Left lung (tissue), 10 donors: ENCODE results near the gene HOXC9. TPM values are rescaled to one million over a fixed set of nuclear protein-coding genes. Genes with fewer than 3 reads are reported as not detected.

Experiments used
- ATAC-seq: fragments of 200-7000 bp; cut with Tn5 transposase; one replicate; pipeline ENCODE4 v1.9.1; 2020; ENCODE audit warnings: moderate library complexity
- DNase-seq, 4 donors: peaks; one replicate each; pipeline ENCODE4 v3.0.0-alpha.2; 2013 to 2020
- H3K27ac ChIP-seq, 2 donors: fragments of 200-600 bp; sonication (generic) in 1 of 2; one replicate each; pipeline versions ENCODE4 v1.5.0 to v1.8.0; 2020 to 2021
- H3K27me3 ChIP-seq, 2 donors: fragments of 200-600 bp; sonication (generic) in 1 of 2; one replicate each; pipeline versions ENCODE4 v1.5.0 to v1.8.0; 2020 to 2021
- H3K36me3 ChIP-seq, 2 donors: fragments of 200-600 bp; sonication (generic) in 1 of 2; one replicate each; pipeline versions ENCODE4 v1.5.0 to v1.8.0; 2020 to 2021
- H3K4me1 ChIP-seq, 2 donors: fragments of 200-600 bp; one replicate each; pipeline ENCODE4 v1.8.0; 2021
- H3K4me3 ChIP-seq, 2 donors: fragments of 200-600 bp; sonication (generic) in 1 of 2; one replicate each; pipeline versions ENCODE4 v1.5.0 to v1.8.0; 2020 to 2021; ENCODE audit warnings: mild to moderate bottlenecking in 1 of 2
- H3K9me3 ChIP-seq, 2 donors: fragments of 200-600 bp; sonication (generic) in 1 of 2; one replicate each; pipeline versions ENCODE4 v1.5.0 to v1.8.0; 2020 to 2021
- CTCF ChIP-seq, 2 donors: fragments of 200-600 bp; sonication (generic) in 1 of 2; IDR thresholded peaks; one replicate each; pipeline versions ENCODE4 v1.5.0 to v1.8.0; 2021; ENCODE audit warnings: antibody characterized with exemption in 2 of 2
- intact Hi-C, 2 donors: fragments of 100-400 bp; cut with DNase I; formaldehyde crosslinking; loops; one replicate each; pipeline versions ENCODE4 v1.11.2 to v1.14.2; 2022
- polyA plus RNA-seq, 6 donors: library from polyadenylated mRNA; unstranded; fragments of 120-200 nt; gene quantifications; one replicate each; pipeline ENCODE4 v1.2.1, GENCODE V29; 2013; ENCODE audit not compliant: insufficient read length in 6 of 6
- total RNA-seq, 2 donors: library from RNA; stranded (reverse); fragmentation: NEBNext Ultra II Directional; extraction: Animal tissue kit (Norgen Biotek cat#: 25700); gene quantifications; one replicate each; pipeline ENCODE4 v1.2.1, GENCODE V29; 2021
- donor health status: DM: no; HTN: yes; CAD: no.
- donor health status: DM: no; HTN: no; CAD: no.

The HOXC9 gene
- total and polyA plus RNA-seq, 8 donors, result 0.30 to 0.91 (median 0.58) TPM; not detected in 1

GRCh38 chr12:54019924-54020590 is 20.1 kb downstream of the HOXC9 start:
- no peaks in the 10 kb centered on the region for H3K36me3 ChIP-seq
- no peak overlapping the region for H3K27ac ChIP-seq
- ATAC-seq (no peak), DNase-seq (no peak)
- peaks cover 0 to 15% of the 10 kb centered on the region in 2 donors for H3K4me1 ChIP-seq
- TF ChIP-seq CTCF (IDR thresholded peaks at IDR 0.05), result no peak
- no peak overlapping the region for H3K4me3 ChIP-seq
- H3K27me3 ChIP-seq, result peaks cover 90 to 100% of the 10 kb centered on the region in 2 donors
- intact Hi-C loops, result no loop called here
- no peaks in the 10 kb centered on the region for H3K9me3 ChIP-seq

GRCh38 chr12:54020591-54021405 is 20.8 kb downstream of the HOXC9 start:
- Histone ChIP-seq H3K27me3 (peaks cover 87 to 100% of the 10 kb centered on the region in 2 donors), H3K4me3 (no peak overlapping the region), H3K9me3 (no peaks in the 10 kb centered on the region), H3K4me1 (peaks cover 0 to 15% of the 10 kb centered on the region in 2 donors), H3K27ac (no peak overlapping the region), H3K36me3 (no peaks in the 10 kb centered on the region)
- DNase-seq, result no peak
- ATAC-seq, result no peak
- TF ChIP-seq CTCF (IDR thresholded peaks at IDR 0.05), result no peak
- intact Hi-C loops, result no loop called here

- no peaks in the 10 kb centered on the region for H3K36me3 ChIP-seq
- peaks cover 87 to 100% of the 10 kb centered on the region in 2 donors for H3K27me3 ChIP-seq
- peaks cover 0 to 15% of the 10 kb centered on the region in 2 donors for H3K4me1 ChIP-seq
- no peak overlapping the region for H3K27ac ChIP-seq
- ATAC-seq (no peak), DNase-seq (peak in 1 of 4 donors; percentile 55)
- no peaks in the 10 kb centered on the region for H3K9me3 ChIP-seq
- TF ChIP-seq CTCF (IDR thresholded peaks at IDR 0.05), result no peak
- intact Hi-C loops, result no loop called here
- no peak overlapping the region for H3K4me3 ChIP-seq
These were observed 21.6 kb downstream of the HOXC9 start for GRCh38 chr12:54021432-54022013.

GRCh38 chr12:54022960-54023884 is 23.3 kb downstream of the HOXC9 start:
- no peaks in the 10 kb centered on the region for H3K9me3 ChIP-seq
- peaks cover 0 to 6% of the 10 kb centered on the region in 2 donors for H3K4me1 ChIP-seq
- peak in 1 of 4 donors; percentile 3 for DNase-seq
- intact Hi-C loops, result no loop called here
- no peaks in the 10 kb centered on the region for H3K36me3 ChIP-seq
- peaks cover 88 to 100% of the 10 kb centered on the region in 2 donors for H3K27me3 ChIP-seq
- no peak for ATAC-seq
- no peak for TF ChIP-seq CTCF (IDR thresholded peaks at IDR 0.05)
- no peak overlapping the region for H3K27ac ChIP-seq
- no peak overlapping the region for H3K4me3 ChIP-seq
